Measurements from ENCODE around the gene PLD5. TPM values are rescaled to one million over a fixed set of nuclear protein-coding genes. Genes with fewer than 3 reads are reported as not detected.

PLD5 gene
- total RNA-seq, 1 experiment from 2014 or later = not detected

DNA sequence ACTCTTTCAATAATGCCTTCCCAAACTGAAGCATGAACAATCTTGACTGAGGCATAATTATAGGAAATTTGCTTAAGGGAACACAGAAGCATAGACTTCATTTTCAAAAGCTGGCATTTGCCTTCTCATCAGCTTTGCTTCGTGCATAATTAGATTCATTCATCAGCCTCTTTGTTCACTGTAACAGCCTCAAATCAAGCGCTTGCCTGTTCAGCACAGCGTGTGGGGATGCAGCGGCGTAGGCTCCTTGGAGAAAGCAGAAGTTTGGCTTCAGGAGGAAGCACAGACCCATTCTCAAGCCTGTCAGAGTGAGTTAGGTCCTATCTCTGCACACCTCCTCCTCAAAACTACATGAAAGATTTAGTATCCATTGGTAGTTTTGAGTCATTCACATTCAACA is 279.2 kb downstream of the PLD5 start:
- Histone ChIP-seq H3K4me3 (ENCODE audit: low read depth in 2 of 2, low read length in 2 of 2) (no peak overlapping the region), H3K36me3 (ENCODE audit: control insufficient read depth, insufficient read depth, low read length) (no peaks in the 10 kb centered on the region), H3K4me1 (ENCODE audit: control insufficient read depth, insufficient read depth, low read length) (no peaks in the 10 kb centered on the region), H3K27me3 (ENCODE audit: control insufficient read depth, insufficient read depth, low read length) (no peaks in the 10 kb centered on the region), H3K27ac (ENCODE audit: low read length) (peak overlapping the region; percentile 51; the same call in 1 of the 2 replicates), H3K9me3 (ENCODE audit: control insufficient read depth, insufficient read depth, low read depth, low read length) (no peaks in the 10 kb centered on the region)
- no peak for ATAC-seq
- intact Hi-C loops (cut with micrococcal nuclease; ENCODE audit: unreplicated experiment) (no loop called here), in situ Hi-C loops (cut with HindIII; ENCODE audit: low pct_unique_long_range_greater_than_20kb, low sequenced_read_pairs) (no loop called here)
- no TSS peak for BruUV-seq (replicated peaks)
- CTCF ChIA-PET = no interaction called here
- DNase-seq (ENCODE audit: low read depth, low spot score) = no peak
- POLR2A ChIA-PET = no interaction called here
- no peak for TF ChIP-seq SIN3A (IDR thresholded peaks at IDR 0.05; ENCODE audit: borderline replicate concordance, insufficient read depth, low read depth, low read length)
- TF ChIP-seq, protein P1, sequence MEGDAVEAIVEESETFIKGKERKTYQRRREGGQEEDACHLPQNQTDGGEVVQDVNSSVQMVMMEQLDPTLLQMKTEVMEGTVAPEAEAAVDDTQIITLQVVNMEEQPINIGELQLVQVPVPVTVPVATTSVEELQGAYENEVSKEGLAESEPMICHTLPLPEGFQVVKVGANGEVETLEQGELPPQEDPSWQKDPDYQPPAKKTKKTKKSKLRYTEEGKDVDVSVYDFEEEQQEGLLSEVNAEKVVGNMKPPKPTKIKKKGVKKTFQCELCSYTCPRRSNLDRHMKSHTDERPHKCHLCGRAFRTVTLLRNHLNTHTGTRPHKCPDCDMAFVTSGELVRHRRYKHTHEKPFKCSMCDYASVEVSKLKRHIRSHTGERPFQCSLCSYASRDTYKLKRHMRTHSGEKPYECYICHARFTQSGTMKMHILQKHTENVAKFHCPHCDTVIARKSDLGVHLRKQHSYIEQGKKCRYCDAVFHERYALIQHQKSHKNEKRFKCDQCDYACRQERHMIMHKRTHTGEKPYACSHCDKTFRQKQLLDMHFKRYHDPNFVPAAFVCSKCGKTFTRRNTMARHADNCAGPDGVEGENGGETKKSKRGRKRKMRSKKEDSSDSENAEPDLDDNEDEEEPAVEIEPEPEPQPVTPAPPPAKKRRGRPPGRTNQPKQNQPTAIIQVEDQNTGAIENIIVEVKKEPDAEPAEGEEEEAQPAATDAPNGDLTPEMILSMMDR (IDR thresholded peaks at IDR 0.05) = no peak
- no peak for TF ChIP-seq TCF7L2 (IDR thresholded peaks at IDR 0.05; ENCODE audit: low read depth, low read length)
- TF ChIP-seq, protein P2, sequence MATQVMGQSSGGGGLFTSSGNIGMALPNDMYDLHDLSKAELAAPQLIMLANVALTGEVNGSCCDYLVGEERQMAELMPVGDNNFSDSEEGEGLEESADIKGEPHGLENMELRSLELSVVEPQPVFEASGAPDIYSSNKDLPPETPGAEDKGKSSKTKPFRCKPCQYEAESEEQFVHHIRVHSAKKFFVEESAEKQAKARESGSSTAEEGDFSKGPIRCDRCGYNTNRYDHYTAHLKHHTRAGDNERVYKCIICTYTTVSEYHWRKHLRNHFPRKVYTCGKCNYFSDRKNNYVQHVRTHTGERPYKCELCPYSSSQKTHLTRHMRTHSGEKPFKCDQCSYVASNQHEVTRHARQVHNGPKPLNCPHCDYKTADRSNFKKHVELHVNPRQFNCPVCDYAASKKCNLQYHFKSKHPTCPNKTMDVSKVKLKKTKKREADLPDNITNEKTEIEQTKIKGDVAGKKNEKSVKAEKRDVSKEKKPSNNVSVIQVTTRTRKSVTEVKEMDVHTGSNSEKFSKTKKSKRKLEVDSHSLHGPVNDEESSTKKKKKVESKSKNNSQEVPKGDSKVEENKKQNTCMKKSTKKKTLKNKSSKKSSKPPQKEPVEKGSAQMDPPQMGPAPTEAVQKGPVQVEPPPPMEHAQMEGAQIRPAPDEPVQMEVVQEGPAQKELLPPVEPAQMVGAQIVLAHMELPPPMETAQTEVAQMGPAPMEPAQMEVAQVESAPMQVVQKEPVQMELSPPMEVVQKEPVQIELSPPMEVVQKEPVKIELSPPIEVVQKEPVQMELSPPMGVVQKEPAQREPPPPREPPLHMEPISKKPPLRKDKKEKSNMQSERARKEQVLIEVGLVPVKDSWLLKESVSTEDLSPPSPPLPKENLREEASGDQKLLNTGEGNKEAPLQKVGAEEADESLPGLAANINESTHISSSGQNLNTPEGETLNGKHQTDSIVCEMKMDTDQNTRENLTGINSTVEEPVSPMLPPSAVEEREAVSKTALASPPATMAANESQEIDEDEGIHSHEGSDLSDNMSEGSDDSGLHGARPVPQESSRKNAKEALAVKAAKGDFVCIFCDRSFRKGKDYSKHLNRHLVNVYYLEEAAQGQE (IDR thresholded peaks at IDR 0.05; ENCODE audit: insufficient read depth in 1 of 2, low read depth in 2 of 2, low read length in 1 of 2) = no peak
- no peak for TF ChIP-seq POLR2AphosphoS5 (IDR thresholded peaks at IDR 0.05; ENCODE audit: low read depth, low read length)

DNA sequence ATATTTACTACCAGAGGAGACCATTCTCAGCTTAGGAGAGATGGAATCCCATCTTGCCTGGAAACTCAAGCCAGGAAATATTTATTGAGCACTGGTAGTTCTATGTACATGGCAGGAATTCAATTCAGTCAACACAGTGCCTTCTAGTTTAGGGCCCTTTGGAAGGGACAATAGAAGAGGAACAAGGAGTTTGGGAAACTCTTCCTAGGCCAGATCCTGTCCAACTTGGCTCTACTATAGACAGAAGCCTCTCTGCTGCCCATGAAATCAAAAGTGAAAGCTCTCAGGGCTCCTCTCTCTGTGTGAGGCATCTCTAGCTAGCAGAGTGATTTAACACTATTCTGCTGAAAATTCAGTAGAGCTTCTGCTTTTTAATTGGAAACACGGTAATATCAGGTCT is 281.0 kb downstream of the PLD5 start:
- no peaks in the 10 kb centered on the region for H3K36me3 ChIP-seq (ENCODE audit: control insufficient read depth, insufficient read depth, low read length)
- intact Hi-C loops (cut with micrococcal nuclease; ENCODE audit: unreplicated experiment) (no loop called here), in situ Hi-C loops (cut with HindIII; ENCODE audit: low pct_unique_long_range_greater_than_20kb, low sequenced_read_pairs) (no loop called here)
- H3K9me3 ChIP-seq (ENCODE audit: control insufficient read depth, insufficient read depth, low read depth, low read length) = no peaks in the 10 kb centered on the region
- no peaks in the 10 kb centered on the region for H3K4me1 ChIP-seq (ENCODE audit: control insufficient read depth, insufficient read depth, low read length)
- no peak overlapping the region for H3K4me3 ChIP-seq (ENCODE audit: low read depth in 2 of 2, low read length in 2 of 2)
- CTCF ChIA-PET = no interaction called here
- peak overlapping the region; percentile 61; the same call in 1 of the 2 replicates for H3K27ac ChIP-seq (ENCODE audit: low read length)
- H3K27me3 ChIP-seq (ENCODE audit: control insufficient read depth, insufficient read depth, low read length) = no peaks in the 10 kb centered on the region
- TF ChIP-seq POLR2AphosphoS5 (IDR thresholded peaks at IDR 0.05; ENCODE audit: low read depth, low read length) (no peak), SIN3A (IDR thresholded peaks at IDR 0.05; ENCODE audit: borderline replicate concordance, insufficient read depth, low read depth, low read length) (no peak), TCF7L2 (IDR thresholded peaks at IDR 0.05; ENCODE audit: low read depth, low read length) (no peak)
- TF ChIP-seq, protein P1 (IDR thresholded peaks at IDR 0.05) = no peak
- TF ChIP-seq, protein P2 (IDR thresholded peaks at IDR 0.05; ENCODE audit: insufficient read depth in 1 of 2, low read depth in 2 of 2, low read length in 1 of 2) = no peak
- DNase-seq (ENCODE audit: low read depth, low spot score) = no peak
- BruUV-seq (replicated peaks) = no TSS peak
- POLR2A ChIA-PET = no interaction called here
- peak; percentile 83 for ATAC-seq

Measured in Panc1 (cell line).